Lower lobe of right lung (tissue), 2 donors: ENCODE results near the gene RNASET2. TPM values are rescaled to one million over a fixed set of nuclear protein-coding genes. Genes with fewer than 3 reads are reported as not detected.

ENCODE experiments used
- ATAC-seq, 2 donors: fragments of 200-7000 bp; cut with Tn5 transposase; one replicate each; pipeline ENCODE4 v1.9.1; 2020 to 2022; ENCODE audit warnings: mild to moderate bottlenecking in 2 of 2, moderate library complexity in 2 of 2
- DNase-seq: peaks from one replicate; pipeline ENCODE4 v3.0.0-alpha.2; 2020
- H3K27ac ChIP-seq: fragments of 200-600 bp; one replicate; pipeline ENCODE4 v1.8.0; 2022
- H3K27me3 ChIP-seq: fragments of 200-600 bp; one replicate; pipeline ENCODE4 v1.8.0; 2022; ENCODE audit warnings: low read depth
- H3K36me3 ChIP-seq: fragments of 200-600 bp; one replicate; pipeline ENCODE4 v1.8.0; 2022; ENCODE audit warnings: mild to moderate bottlenecking
- H3K4me1 ChIP-seq: fragments of 200-600 bp; one replicate; pipeline ENCODE4 v1.8.0; 2022
- H3K4me3 ChIP-seq: fragments of 200-600 bp; one replicate; pipeline ENCODE4 v1.8.0; 2022; ENCODE audit warnings: mild to moderate bottlenecking
- H3K9me3 ChIP-seq: fragments of 200-600 bp; one replicate; pipeline ENCODE4 v1.8.0; 2022
- CTCF ChIP-seq: fragments of 200-600 bp; IDR thresholded peaks from one replicate; pipeline ENCODE4 v1.8.0; 2022; ENCODE audit warnings: antibody characterized with exemption, mild to moderate bottlenecking
- intact Hi-C: fragments of 100-400 bp; cut with DNase I; formaldehyde crosslinking; loops from one replicate; pipeline ENCODE4 v1.11.0; 2022
- total RNA-seq: library from RNA; stranded (reverse); fragmentation: NEBNext Ultra II Directional; extraction: Animal tissue kit (Norgen Biotek cat#: 25700); gene quantifications from one replicate; pipeline ENCODE4 v1.2.1, GENCODE V29; 2021
- donor health status: DM: no; HTN: yes; CAD: no; lungs with severe emphysema.

RNASET2 gene
- total RNA-seq, 1 donor from 2014 or later: 103 TPM

GRCh38 chr6:166911248-166911677, 45.1 kb downstream of the RNASET2 start:
- DNase-seq (no peak), ATAC-seq (no peak)
- no peaks in the 10 kb centered on the region for H3K36me3 ChIP-seq
- TF ChIP-seq CTCF: no peak
- no peaks in the 10 kb centered on the region for H3K4me1 ChIP-seq
- H3K27ac ChIP-seq: no peak overlapping the region
- H3K4me3 ChIP-seq: no peak overlapping the region
- no peaks in the 10 kb centered on the region for H3K27me3 ChIP-seq
- H3K9me3 ChIP-seq: no peaks in the 10 kb centered on the region
- intact Hi-C loops: no loop called here

GRCh38 chr6:166910601-166911000, 45.7 kb downstream of the RNASET2 start:
- intact Hi-C loops: no loop called here
- Histone ChIP-seq H3K9me3 (no peaks in the 10 kb centered on the region), H3K36me3 (no peaks in the 10 kb centered on the region), H3K27me3 (no peaks in the 10 kb centered on the region), H3K4me3 (no peak overlapping the region), H3K4me1 (no peaks in the 10 kb centered on the region), H3K27ac (no peak overlapping the region)
- no peak for TF ChIP-seq CTCF
- ATAC-seq: no peak
- DNase-seq: no peak

GRCh38 chr6:166908811-166909210, 47.5 kb downstream of the RNASET2 start:
- H3K4me1 ChIP-seq: no peaks in the 10 kb centered on the region

GRCh38 chr6:166907871-166908806, 48.2 kb downstream of the RNASET2 start:
- Histone ChIP-seq H3K9me3 (no peaks in the 10 kb centered on the region), H3K4me1 (no peaks in the 10 kb centered on the region), H3K4me3 (no peak overlapping the region), H3K36me3 (no peaks in the 10 kb centered on the region), H3K27ac (no peak overlapping the region), H3K27me3 (no peaks in the 10 kb centered on the region)
- intact Hi-C loops: no loop called here
- TF ChIP-seq CTCF: no peak
- ATAC-seq (no peak), DNase-seq (no peak)

More at GRCh38 chr6:166908811-166909210, 47.5 kb downstream of the RNASET2 start:
- Histone ChIP-seq H3K36me3 (no peaks in the 10 kb centered on the region), H3K9me3 (no peaks in the 10 kb centered on the region), H3K27me3 (no peaks in the 10 kb centered on the region), H3K4me3 (no peak overlapping the region), H3K27ac (no peak overlapping the region)
- no peak for DNase-seq
- intact Hi-C loops: no loop called here
- no peak for ATAC-seq
- TF ChIP-seq CTCF: no peak

GRCh38 chr6:166907373-166907841, 48.9 kb downstream of the RNASET2 start:
- peak in 1 of 2 donors; percentile 20 for ATAC-seq
- H3K36me3 ChIP-seq: no peaks in the 10 kb centered on the region
- intact Hi-C loops: no loop called here

More at GRCh38 chr6:166907373-166907841, 48.9 kb downstream of the RNASET2 start:
- DNase-seq: no peak
- Histone ChIP-seq H3K4me1 (no peaks in the 10 kb centered on the region), H3K27me3 (no peaks in the 10 kb centered on the region), H3K27ac (no peak overlapping the region), H3K9me3 (no peaks in the 10 kb centered on the region), H3K4me3 (no peak overlapping the region)
- no peak for TF ChIP-seq CTCF
